ENCODE data around the gene XRCC3. TPM values are rescaled to one million over a fixed set of nuclear protein-coding genes. Genes with fewer than 3 reads are reported as not detected.

The XRCC3 gene
- total and polyA plus RNA-seq, 2 of the 8 experiments (the other 6 are each of a cell fraction or from before 2014, with no cell fraction given): 36.9 to 41.8 TPM

DNA sequence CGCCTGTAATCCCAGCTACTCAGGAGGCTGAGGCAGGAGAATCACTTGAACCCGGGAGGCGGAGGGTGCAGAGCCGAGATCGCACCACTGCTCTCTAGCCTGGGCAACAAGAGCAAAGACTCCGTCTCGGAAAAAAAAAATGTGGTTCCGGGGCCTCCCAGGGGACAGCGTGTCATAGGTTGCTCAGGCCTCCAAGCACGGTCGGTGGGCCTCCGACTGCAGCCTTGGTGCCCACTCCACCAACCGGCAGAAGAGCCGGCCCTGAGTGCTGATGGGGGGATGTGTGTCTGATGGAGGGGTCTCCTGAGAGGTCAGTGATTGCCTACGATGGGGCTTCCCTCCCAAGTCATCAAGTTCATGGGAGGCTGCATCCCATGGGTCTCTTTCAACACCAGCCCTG lies 16.2 kb upstream of the XRCC3 start:
- H3K56ac ChIP-seq (replicated peaks; ENCODE audit: insufficient read length, low read depth, low read length): no peak overlapping the region
- no peak overlapping the region for H3K23ac ChIP-seq (ENCODE audit: insufficient read length)
- H3K36me3 ChIP-seq (ENCODE audit: control insufficient read depth in 2 of 4, insufficient read depth in 4 of 4, low read length in 3 of 4): peaks cover 5 to 21% (median 14%) of the 10 kb centered on the region in 4 experiments; a peak in 6 of 8 replicates
- H3K79me1 ChIP-seq (ENCODE audit: low read depth, low read length): no peaks in the 10 kb centered on the region; the same call in none of the 2 replicates
- FAIRE-seq: no peak
- 96% methylated on average over 15 of the region's 15 CpGs; no CpG with 5 or more reads in 1 of the 2 experiments for WGBS, 2 experiments (ENCODE audit: extremely low coverage in 1 of 2, insufficient coverage in 1 of 2, insufficient read length in 1 of 2, insufficient replicate concordance in 2 of 2, low coverage in 1 of 2, low lambda C conversion rate in 2 of 2, missing lambda C conversion rate in 1 of 2)
- H3K23me2 ChIP-seq (ENCODE audit: low read depth, low read length): no peaks in the 10 kb centered on the region
- H2BK20ac ChIP-seq (ENCODE audit: low read length): no peak overlapping the region
- H2BK12ac ChIP-seq (ENCODE audit: low read depth, low read length): no peak overlapping the region
- no peak overlapping the region for H4K5ac ChIP-seq (ENCODE audit: insufficient read length, low read depth, low read length)
- H4K20me1 ChIP-seq (replicated peaks in 1 of 2; ENCODE audit: control insufficient read depth in 1 of 2, insufficient read depth in 2 of 2, low read length in 2 of 2): peaks cover 5 to 16% of the 10 kb centered on the region in 2 experiments
- H3K14ac ChIP-seq (ENCODE audit: insufficient read length): no peak overlapping the region
- ChIA-PET CTCF (ENCODE audit: partially characterized antibody) (interaction anchor here (0.6 kb wide), 1 partner anchor 1201 kb away, joined by 3 read pairs; no protein-coding TSS in a partner anchor), POLR2A (ENCODE audit: partially characterized antibody) (no interaction called here)
- H4K8ac ChIP-seq (ENCODE audit: extremely low read depth, insufficient read depth, low read length): no peak overlapping the region
- no peak overlapping the region for H2AFZ ChIP-seq (ENCODE audit: low read length)
- no peak overlapping the region for H3K4ac ChIP-seq (replicated peaks; ENCODE audit: insufficient read length, low read depth, low read length)
- no peak overlapping the region for H3K4me3 ChIP-seq (ENCODE audit: extremely low read depth in 1 of 4, insufficient read depth in 2 of 4, low read depth in 3 of 4, low read length in 4 of 4)
- H2BK5ac ChIP-seq (ENCODE audit: low read depth, low read length): no peak overlapping the region
- H3K27me3 ChIP-seq (replicated peaks in 1 of 4; ENCODE audit: control insufficient read depth in 3 of 4, extremely low read depth in 1 of 4, insufficient read depth in 3 of 4, low read length in 3 of 4): no peaks in the 10 kb centered on the region
- no peak overlapping the region for H3K27ac ChIP-seq (ENCODE audit: low read depth, low read length)
- no peak overlapping the region for H2AK5ac ChIP-seq (ENCODE audit: low read depth, low read length)
- H3K4me1 ChIP-seq (replicated peaks in 1 of 4; ENCODE audit: control insufficient read depth in 3 of 4, insufficient read depth in 4 of 4, low read length in 3 of 4): no peaks in the 10 kb centered on the region; a peak in 2 of 7 replicates
- DNase-seq (ENCODE audit: low read depth in 1 of 2, low spot score in 2 of 2): no peak
- H4K91ac ChIP-seq (replicated peaks; ENCODE audit: insufficient read length, low read length): no peak overlapping the region
- TF ChIP-seq NRF1 (IDR thresholded peaks at IDR 0.05; ENCODE audit: low read depth, low read length) (no peak), EGR1 (IDR thresholded peaks at IDR 0.05; ENCODE audit: borderline replicate concordance, low read depth, low read length) (no peak), SRF (IDR thresholded peaks at IDR 0.05; ENCODE audit: low read depth, low read length) (no peak), GTF2F1 (IDR thresholded peaks at IDR 0.05; ENCODE audit: borderline replicate concordance, low read depth, low read length) (no peak), TBP (IDR thresholded peaks at IDR 0.05; ENCODE audit: low read depth, low read length) (no peak), JUN (IDR thresholded peaks at IDR 0.05; ENCODE audit: low read depth, low read length) (no peak), KDM4A (IDR thresholded peaks at IDR 0.05; ENCODE audit: low read depth, low read length, severe bottlenecking) (no peak), KDM1A (IDR thresholded peaks at IDR 0.05; ENCODE audit: borderline replicate concordance, low read length) (no peak)
- H3K9me3 ChIP-seq (ENCODE audit: insufficient read depth in 2 of 2, low read depth in 1 of 2, low read length in 1 of 2): no peaks in the 10 kb centered on the region
- no peaks in the 10 kb centered on the region; a peak in 1 of 4 replicates for H3K79me2 ChIP-seq (ENCODE audit: control insufficient read depth in 1 of 2, insufficient read depth in 2 of 2, low read length in 2 of 2)
- no peak overlapping the region for H3K9ac ChIP-seq (replicated peaks in 1 of 4; ENCODE audit: extremely low read depth in 1 of 4, low read depth in 3 of 4, low read length in 3 of 4)
- H2BK15ac ChIP-seq (ENCODE audit: low read length): no peak overlapping the region
- no peak overlapping the region for H3K18ac ChIP-seq (ENCODE audit: extremely low read depth, low read length)
- no peak overlapping the region for H2BK120ac ChIP-seq (replicated peaks; ENCODE audit: low read depth, low read length)
- H3K4me2 ChIP-seq (ENCODE audit: insufficient read depth in 1 of 2, low read depth in 2 of 2, low read length in 2 of 2): no peak overlapping the region

Measured in H1 (cell line).